GM19099 (cell line): ENCODE data around the gene SLC8A3.
A peak's percentile ranks its signal among the peaks of the same experiment; 100 is the strongest.

Experiments
- POLR2A ChIP-seq: IDR thresholded peaks from 3 replicates; pipeline ENCODE4 v1.6.1; 2011; ENCODE audit warnings: low read depth; ENCODE audit not compliant: insufficient read length; ENCODE audit errors: extremely low read depth

The SLC8A3 gene

DNA sequence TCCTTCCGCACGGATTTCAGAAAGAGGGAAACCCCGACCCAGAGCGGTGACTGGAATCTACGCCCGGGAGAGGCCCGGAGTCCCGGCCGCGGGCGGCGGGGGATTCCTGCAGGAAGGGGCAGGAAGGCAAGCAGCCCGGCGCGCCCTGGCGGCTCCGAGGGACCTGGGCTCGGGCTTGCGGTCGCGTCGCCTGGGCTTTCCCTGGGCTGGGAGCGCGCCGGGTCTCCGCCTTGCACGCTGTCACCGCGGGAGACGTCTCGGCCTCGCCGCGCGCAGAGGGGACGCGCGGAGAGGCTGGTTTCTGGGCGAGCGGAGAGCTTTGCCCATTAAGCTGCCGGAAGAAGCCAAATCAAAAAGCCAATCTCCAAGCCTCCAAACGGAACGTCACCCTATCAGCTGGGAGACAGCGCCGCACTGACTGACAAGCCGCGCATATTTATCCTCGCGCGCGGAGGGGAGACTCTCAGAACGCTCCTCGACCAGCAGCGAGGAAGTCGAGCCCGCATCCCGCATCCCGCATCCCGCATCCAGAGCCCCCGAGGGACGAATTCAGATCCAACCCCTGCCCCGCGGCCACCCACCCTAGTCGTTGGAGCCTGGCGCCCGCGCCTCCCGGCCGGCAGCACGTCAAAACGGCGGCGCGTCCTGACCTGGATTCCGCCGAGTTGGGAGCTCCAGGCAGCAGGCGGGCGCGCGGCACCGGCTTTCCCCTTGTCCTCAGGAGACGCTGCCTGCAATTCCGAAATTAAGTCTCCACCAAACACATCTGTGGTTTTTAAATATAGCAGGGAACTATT lies at the start of gene SLC8A3:
SLC8A3 (minus strand) TSS at position 293 of the 797 bp plus-strand sequence. CDS start 20,529 bp downstream, outside the sequence.
- TF ChIP-seq POLR2A: peak; percentile 52

GRCh38 chr14:70237710-70238109 lies 49.0 kb upstream of the SLC8A3 start:
- TF ChIP-seq POLR2A: no peak

DNA sequence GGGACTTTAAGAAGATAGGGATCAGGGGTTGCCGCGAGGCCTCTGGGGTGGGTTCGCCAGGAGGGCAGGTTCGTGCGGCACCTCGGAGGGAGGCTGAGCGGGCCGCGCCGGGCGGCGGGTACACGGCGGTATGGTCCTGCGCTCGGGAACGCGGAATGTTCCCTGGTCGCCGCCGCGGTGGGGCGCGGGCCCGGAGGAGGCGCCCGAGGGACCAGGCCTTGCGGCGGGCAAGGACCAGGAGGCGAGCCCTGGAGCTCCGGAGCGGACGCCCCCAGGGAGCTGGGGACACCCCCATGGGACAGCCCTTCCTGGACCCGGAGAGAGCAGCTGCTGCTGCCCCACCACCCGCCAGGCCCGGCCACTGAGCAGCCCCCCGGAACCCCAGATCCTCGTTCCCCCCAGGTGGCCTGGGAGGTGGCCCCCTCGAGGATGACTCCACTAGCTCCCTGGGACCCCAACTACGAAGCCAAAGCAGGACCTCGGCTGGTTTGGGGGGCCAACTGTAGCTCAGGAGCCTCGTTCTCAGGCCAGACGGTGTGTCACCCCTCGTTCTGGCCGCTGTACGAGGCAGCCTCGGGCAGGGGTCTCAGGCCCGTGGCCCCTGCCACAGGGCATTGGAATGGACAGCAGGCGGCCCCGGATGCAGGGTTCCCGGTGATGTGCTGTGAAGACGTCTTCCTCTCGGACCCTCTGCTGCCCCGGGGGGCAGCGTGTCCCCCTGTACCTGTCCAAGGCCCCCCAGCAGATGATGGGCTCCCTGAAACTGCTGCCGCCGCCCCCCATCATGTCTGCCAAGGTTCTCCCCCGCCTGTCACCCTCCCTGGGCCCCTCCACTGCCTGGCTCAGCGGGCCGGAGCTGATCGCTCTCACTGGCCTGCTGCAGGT lies 45.6 kb upstream of the SLC8A3 start:
- TF ChIP-seq POLR2A: no peak

- TF ChIP-seq POLR2A: no peak
Observed at GRCh38 chr14:70213721-70214282, 25.1 kb upstream of the SLC8A3 start.

DNA sequence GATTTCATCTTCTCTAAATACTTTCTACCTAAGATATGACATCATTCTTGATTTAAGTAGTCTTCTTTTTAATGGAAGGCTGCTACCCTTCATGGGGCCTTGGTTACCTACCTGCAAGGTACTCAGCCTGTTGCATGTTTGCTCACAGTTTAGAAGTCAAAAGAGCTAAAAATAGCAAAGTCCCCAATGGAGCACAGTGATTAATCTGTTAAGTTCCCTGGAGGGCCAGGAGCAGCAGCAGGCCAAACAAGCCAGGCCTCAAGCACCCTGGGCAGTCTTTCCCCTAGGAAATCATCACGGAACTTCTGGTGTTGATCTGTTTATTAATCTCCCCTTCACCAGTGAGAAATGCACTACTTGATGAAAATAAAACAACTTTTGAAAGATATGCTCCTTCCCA lies 24.0 kb upstream of the SLC8A3 start:
- TF ChIP-seq POLR2A: no peak

- TF ChIP-seq POLR2A: no peak
Observed at GRCh38 chr14:70208380-70208779, 19.6 kb upstream of the SLC8A3 start.

GRCh38 chr14:70203686-70204085 lies 14.9 kb upstream of the SLC8A3 start:
- no peak for TF ChIP-seq POLR2A

DNA sequence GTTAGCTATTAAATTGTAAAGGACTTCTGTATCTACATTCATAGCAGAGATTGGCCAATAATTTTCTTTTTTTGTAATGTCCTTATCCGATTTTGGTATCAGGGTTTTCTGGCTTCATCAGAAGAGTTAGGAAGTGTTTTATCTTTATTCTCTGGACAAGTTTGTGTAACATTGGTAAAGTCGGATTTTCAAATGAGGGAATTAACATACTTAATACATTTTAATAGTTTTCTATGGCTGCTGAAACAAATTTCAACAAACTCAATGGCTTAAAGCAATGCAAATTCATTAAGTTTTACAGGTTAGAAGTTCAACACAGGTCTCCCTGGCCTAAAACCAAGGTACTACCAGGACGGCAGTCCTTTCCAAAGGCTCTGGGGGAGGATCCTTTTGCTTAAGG lies 13.2 kb upstream of the SLC8A3 start:
- no peak for TF ChIP-seq POLR2A

- no peak for TF ChIP-seq POLR2A
Observed at GRCh38 chr14:70193396-70193795, 4.6 kb upstream of the SLC8A3 start.

- TF ChIP-seq POLR2A: no peak
Observed at GRCh38 chr14:70192915-70193314, 4.2 kb upstream of the SLC8A3 start.

- no peak for TF ChIP-seq POLR2A
Observed at GRCh38 chr14:70190156-70190555, 1.4 kb upstream of the SLC8A3 start.

GRCh38 chr14:70189456-70190077 lies 816 bp upstream of the SLC8A3 start:
- no peak for TF ChIP-seq POLR2A

DNA sequence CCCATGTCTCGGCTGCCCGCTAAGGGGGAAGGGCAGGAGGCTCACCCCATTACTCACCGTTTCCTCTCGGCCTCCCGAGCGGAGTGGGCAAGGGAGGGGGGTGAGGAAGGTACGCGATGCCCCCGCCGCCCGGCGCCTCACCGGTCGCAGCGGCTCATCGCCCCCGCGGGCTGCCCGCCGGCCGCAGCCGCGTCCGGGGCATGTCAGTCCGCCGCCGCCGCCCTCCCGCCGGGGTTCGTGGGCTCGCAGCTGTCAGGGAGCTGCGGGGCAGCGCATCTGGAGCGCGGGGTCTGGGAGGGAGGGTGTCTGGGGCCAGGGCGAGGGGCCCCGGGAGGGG lies 461 bp downstream of the SLC8A3 start:
- TF ChIP-seq POLR2A: no peak

DNA sequence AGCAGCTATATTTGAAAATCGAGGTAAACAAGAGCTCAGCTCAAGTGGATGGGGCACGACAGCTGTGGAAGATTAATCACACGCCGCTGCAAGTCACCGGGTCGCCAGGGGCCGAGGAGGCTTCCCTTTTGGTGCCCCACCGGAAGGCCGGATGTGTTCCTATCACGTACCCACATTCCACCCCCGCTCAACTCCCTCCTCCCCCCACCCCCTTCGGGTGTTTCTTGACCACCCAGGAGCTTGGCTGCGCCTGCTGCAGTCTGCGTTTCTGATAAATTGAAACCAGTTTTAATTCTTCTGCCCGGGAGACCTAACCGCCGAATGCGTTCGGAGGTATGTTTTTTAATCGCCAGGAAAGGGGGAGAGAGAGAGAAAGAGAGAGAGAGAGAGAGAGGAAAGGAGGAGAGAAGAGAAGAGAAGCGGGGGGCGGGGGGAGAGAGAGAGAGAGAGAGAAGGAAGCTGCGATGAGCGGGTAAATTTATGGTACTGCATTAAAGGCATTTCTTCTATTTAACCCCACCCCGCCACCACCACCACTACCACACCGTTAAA lies 1.8 kb downstream of the SLC8A3 start:
- TF ChIP-seq POLR2A: no peak

DNA sequence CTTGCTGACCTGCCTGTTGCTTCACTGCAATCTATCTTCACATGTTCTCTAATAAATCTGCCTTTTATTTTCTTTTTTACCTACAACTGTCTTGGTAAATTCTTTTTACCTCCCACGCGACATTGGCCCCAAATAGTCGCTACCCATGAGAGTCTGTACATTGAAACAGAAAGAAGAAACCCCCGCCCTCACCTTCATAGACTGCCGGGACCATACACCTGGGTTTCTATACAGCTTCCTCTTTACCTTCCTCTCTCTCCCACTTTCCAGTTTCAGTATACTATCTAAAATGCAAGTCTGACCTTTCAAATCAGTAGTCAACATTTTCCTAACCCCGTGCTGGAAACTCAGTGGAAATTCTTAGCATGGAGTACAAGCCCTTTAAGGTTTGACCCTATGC lies 4.8 kb downstream of the SLC8A3 start:
- no peak for TF ChIP-seq POLR2A
